BLaER1 (cell line): Measurements from ENCODE around the gene LY9.
"Not testable (repeated sequence)": the region's sequence is repeated elsewhere in the genome, so short reads cannot be mapped to it uniquely, and the experiment has no call there.

ENCODE experiments used
- H3K27ac ChIP-seq: shearing (Covaris generic); formaldehyde crosslinking; 2 replicates; pipeline ENCODE4 v1.8.1; 2022
- H3K27me3 ChIP-seq: shearing (Covaris generic); formaldehyde crosslinking; 2 replicates; pipeline ENCODE4 v1.8.1; 2022
- H3K36me3 ChIP-seq: shearing (Covaris generic); formaldehyde crosslinking; 2 replicates; pipeline ENCODE4 v1.8.1; 2022
- H3K4me1 ChIP-seq: shearing (Covaris generic); formaldehyde crosslinking; 2 replicates; pipeline ENCODE4 v1.8.1; 2022
- H3K4me2 ChIP-seq: shearing (Covaris generic); formaldehyde crosslinking; 2 replicates; pipeline ENCODE4 v1.8.1; 2022
- H3K4me3 ChIP-seq: shearing (Covaris generic); formaldehyde crosslinking; 2 replicates; pipeline ENCODE4 v1.8.1; 2022
- H3K9ac ChIP-seq: shearing (Covaris generic); formaldehyde crosslinking; 2 replicates; pipeline ENCODE4 v1.8.1; 2022
- H3K9me3 ChIP-seq: shearing (Covaris generic); formaldehyde crosslinking; 2 replicates; pipeline ENCODE4 v1.8.1; 2022
- H4K20me1 ChIP-seq: shearing (Covaris generic); formaldehyde crosslinking; 2 replicates; pipeline ENCODE4 v1.8.1; 2022
- Cebpa-rat ChIP-seq: shearing (Covaris generic); IDR thresholded peaks from 2 replicates; pipeline ENCODE4 v1.8.1; 2022

LY9 gene

GRCh38 chr1:160862203-160863060 lies 66.5 kb downstream of the LY9 start, which contains the start of gene CD244:
CD244 (minus strand) TSS chr1:160862887; CDS start chr1:160862677, 210 bp downstream.
- Histone ChIP-seq H3K4me1 (peaks cover 39% of the 10 kb centered on the region), H3K9me3 (no peaks in the 10 kb centered on the region), H3K4me3 (no peak within 1 kb of the TSS), H4K20me1 (no peaks in the 10 kb centered on the region), H3K4me2 (peak within 1 kb of the TSS; percentile 79), H3K27ac (peak within 1 kb of the TSS; percentile 48; the same call in 1 of the 2 replicates), H3K27me3 (no peaks in the 10 kb centered on the region), H3K36me3 (no peaks in the 10 kb centered on the region), H3K9ac (peak within 1 kb of the TSS; percentile 48; the same call in 1 of the 2 replicates)
- no peak for TF ChIP-seq Cebpa-rat

GRCh38 chr1:160863061-160863773 lies 67.2 kb downstream of the LY9 start:
- peak overlapping the region; percentile 48; the same call in 1 of the 2 replicates for H3K27ac ChIP-seq
- H3K4me1 ChIP-seq: peaks cover 39% of the 10 kb centered on the region
- no peaks in the 10 kb centered on the region for H3K36me3 ChIP-seq
- no peaks in the 10 kb centered on the region for H3K27me3 ChIP-seq
- H3K9ac ChIP-seq: peak overlapping the region; percentile 48; the same call in 1 of the 2 replicates
- no peak for TF ChIP-seq Cebpa-rat
- no peak overlapping the region for H3K4me3 ChIP-seq
- no peaks in the 10 kb centered on the region for H4K20me1 ChIP-seq
- no peaks in the 10 kb centered on the region for H3K9me3 ChIP-seq
- H3K4me2 ChIP-seq: peak overlapping the region; percentile 79

DNA sequence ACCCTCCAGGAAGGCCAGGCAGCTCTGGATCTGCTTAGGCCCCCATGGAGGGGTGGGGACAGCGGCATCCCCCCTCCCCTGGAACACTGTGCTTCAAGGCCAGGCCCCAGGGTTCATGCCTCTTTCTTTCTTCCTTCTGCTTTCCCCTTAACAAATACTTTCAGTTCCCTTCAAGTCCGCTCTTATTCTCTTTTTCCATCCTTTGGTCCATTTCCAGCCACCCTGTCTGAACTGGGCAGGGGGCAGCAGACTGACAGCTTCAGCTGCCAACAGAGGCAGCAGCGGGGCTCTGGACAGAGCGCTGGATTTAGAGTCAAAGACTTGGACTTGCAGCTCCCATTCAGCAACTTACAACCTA lies 67.8 kb downstream of the LY9 start:
- Histone ChIP-seq H3K9ac (peak overlapping the region; percentile 48; the same call in 1 of the 2 replicates), H3K4me2 (peak overlapping the region; percentile 79), H3K27ac (peak overlapping the region; percentile 48; the same call in 1 of the 2 replicates)

GRCh38 chr1:160864173-160864572 lies 68.2 kb downstream of the LY9 start:
- no peaks in the 10 kb centered on the region for H3K9me3 ChIP-seq
- H3K4me2 ChIP-seq: peak overlapping the region; percentile 79
- H3K27ac ChIP-seq: no peak overlapping the region
- no peaks in the 10 kb centered on the region for H3K27me3 ChIP-seq
- H3K4me3 ChIP-seq: no peak overlapping the region
- no peaks in the 10 kb centered on the region for H4K20me1 ChIP-seq
- H3K9ac ChIP-seq: peak overlapping the region; percentile 48; the same call in 1 of the 2 replicates
- no peaks in the 10 kb centered on the region for H3K36me3 ChIP-seq
- TF ChIP-seq Cebpa-rat: no peak
- H3K4me1 ChIP-seq: peaks cover 39% of the 10 kb centered on the region

More for the DNA sequence above, 67.8 kb downstream of the LY9 start:
- Histone ChIP-seq H3K27me3 (no peaks in the 10 kb centered on the region), H3K4me3 (no peak overlapping the region), H3K9me3 (no peaks in the 10 kb centered on the region), H3K36me3 (no peaks in the 10 kb centered on the region), H3K4me1 (peaks cover 39% of the 10 kb centered on the region), H4K20me1 (no peaks in the 10 kb centered on the region)
- TF ChIP-seq Cebpa-rat: no peak

- Histone ChIP-seq H3K9ac (no peak overlapping the region), H3K9me3 (no peaks in the 10 kb centered on the region), H3K27ac (no peak overlapping the region), H3K4me3 (no peak overlapping the region), H4K20me1 (no peaks in the 10 kb centered on the region), H3K36me3 (no peaks in the 10 kb centered on the region), H3K4me1 (peaks cover 39% of the 10 kb centered on the region), H3K4me2 (no peak overlapping the region), H3K27me3 (no peaks in the 10 kb centered on the region)
- no peak for TF ChIP-seq Cebpa-rat
Observed at GRCh38 chr1:160865337-160865736, 69.4 kb downstream of the LY9 start.

GRCh38 chr1:160866001-160866694 lies 70.2 kb downstream of the LY9 start:
- Histone ChIP-seq H3K4me1 (peaks cover 38% of the 10 kb centered on the region), H3K4me3 (no peak overlapping the region), H3K27me3 (no peaks in the 10 kb centered on the region), H3K27ac (no peak overlapping the region), H4K20me1 (no peaks in the 10 kb centered on the region), H3K4me2 (no peak overlapping the region), H3K9ac (no peak overlapping the region), H3K36me3 (no peaks in the 10 kb centered on the region), H3K9me3 (no peaks in the 10 kb centered on the region)
- no peak for TF ChIP-seq Cebpa-rat

DNA sequence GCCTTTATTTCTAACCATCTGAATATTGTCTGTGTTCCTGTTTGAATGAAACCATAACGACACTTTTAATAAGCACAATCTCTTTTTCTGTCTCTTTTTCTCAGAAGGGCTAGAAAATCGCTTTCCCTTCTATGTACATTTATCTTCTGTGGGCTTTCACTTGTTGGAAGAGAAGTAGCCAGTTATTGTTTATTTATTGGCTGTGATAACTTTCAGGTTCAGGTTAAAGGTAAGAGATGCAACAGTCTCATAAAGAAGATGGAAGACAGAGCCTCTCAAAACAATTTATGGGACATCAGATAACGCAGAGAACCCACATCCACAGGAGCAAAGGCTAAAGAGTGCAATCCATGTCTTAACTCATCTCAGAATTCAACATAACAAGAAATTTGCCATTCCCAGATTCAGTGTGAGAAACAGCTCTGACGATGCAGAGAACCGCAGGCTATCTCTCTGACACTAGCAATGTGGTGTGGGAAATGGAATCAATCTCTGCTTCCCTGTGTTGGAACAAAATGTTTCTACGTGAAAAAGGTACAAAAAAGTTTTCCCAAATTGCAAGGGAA lies 70.8 kb downstream of the LY9 start:
- no peak overlapping the region for H3K4me3 ChIP-seq
- H3K27ac ChIP-seq: no peak overlapping the region
- H3K27me3 ChIP-seq: no peaks in the 10 kb centered on the region
- H3K4me2 ChIP-seq: no peak overlapping the region
- H3K36me3 ChIP-seq: no peaks in the 10 kb centered on the region
- no peaks in the 10 kb centered on the region for H4K20me1 ChIP-seq
- H3K9ac ChIP-seq: no peak overlapping the region
- no peaks in the 10 kb centered on the region for H3K9me3 ChIP-seq
- peaks cover 31% of the 10 kb centered on the region for H3K4me1 ChIP-seq
- no peak for TF ChIP-seq Cebpa-rat

DNA sequence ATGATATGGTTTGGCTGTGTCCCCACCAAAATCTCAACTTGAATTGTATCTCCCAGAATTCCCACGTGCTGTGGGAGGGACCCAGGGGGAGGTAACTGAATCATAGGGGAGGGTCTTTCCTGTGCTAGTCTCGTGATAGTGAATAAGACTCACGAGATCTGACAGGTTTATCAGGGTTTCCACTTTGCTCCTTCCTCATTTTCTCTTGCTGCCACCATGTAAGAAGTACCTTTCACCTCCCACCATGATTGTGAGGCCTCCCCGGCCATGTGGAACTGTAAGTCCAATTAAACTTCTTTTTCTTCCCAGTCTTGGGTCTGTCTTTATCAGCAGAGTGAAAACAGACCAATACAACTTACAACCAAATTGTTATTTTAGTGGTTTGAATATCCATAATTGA lies 71.7 kb downstream of the LY9 start:
- not testable (repeated sequence) for H3K9me3 ChIP-seq

DNA sequence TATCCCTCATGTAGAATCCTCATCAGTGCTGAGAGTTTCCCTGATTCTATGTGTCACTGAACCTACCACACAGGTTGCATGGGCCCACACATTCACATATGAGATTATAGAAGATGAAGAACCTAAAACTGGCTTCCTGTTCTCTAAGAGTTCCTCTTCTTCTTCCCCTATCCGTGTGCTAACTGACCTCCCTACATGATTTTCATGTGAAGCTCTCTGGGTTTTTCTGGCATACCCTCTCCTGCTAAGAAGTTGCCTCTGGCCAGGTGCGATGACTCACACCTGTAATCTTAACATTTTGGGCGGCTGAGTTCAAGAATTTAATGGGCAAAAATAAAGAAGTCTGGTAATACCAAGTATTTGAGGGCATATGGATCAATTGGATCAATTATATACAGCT lies 72.2 kb downstream of the LY9 start:
- Histone ChIP-seq H3K27me3 (no peaks in the 10 kb centered on the region), H3K36me3 (no peaks in the 10 kb centered on the region), H3K4me3 (no peak overlapping the region), H3K27ac (no peak overlapping the region), H4K20me1 (no peaks in the 10 kb centered on the region), H3K9me3 (no peaks in the 10 kb centered on the region), H3K4me2 (no peak overlapping the region), H3K9ac (no peak overlapping the region), H3K4me1 (peaks cover 18% of the 10 kb centered on the region)
- no peak for TF ChIP-seq Cebpa-rat

More for the DNA sequence above, 71.7 kb downstream of the LY9 start:
- not testable (repeated sequence) for H3K4me2 ChIP-seq, H3K27ac ChIP-seq, H3K4me3 ChIP-seq, H3K9ac ChIP-seq, H4K20me1 ChIP-seq, H3K27me3 ChIP-seq, H3K36me3 ChIP-seq
- peaks cover 23% of the 10 kb centered on the region for H3K4me1 ChIP-seq
